C4-2B (cell line): ENCODE results near the gene CRACDL.

Experiments used
- ZFX ChIP-seq: fragments of 450-650 bp; IDR thresholded peaks from 2 replicates; pipeline ENCODE4 v1.6.1; 2017
- TF ChIP-seq, protein P1 (sequence below): fragments of 450-650 bp; conservative IDR thresholded peaks from 2 replicates; pipeline ENCODE4 v1.5.1; 2017; ENCODE audit warnings: mild to moderate bottlenecking

DNA sequence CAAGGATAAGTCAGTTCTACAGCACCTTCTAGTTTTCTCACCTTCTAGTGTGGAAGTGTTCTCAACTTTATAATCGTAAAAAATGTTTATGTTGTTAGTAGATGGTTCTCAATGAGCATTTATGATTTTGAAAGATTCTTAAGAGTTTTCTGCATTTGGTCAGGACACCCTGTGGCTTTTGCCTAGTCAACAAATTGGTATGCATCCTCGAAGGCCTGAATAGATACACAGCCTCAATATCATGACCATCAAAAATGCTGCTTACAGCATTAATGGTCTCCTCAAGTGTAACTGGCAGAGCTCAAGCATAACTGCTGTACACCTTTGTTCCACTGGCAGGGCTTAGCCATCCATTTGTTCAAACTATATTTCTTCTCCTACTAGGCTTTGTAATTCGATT, 96.7 kb downstream of the CRACDL start:
- TF ChIP-seq, protein P1, sequence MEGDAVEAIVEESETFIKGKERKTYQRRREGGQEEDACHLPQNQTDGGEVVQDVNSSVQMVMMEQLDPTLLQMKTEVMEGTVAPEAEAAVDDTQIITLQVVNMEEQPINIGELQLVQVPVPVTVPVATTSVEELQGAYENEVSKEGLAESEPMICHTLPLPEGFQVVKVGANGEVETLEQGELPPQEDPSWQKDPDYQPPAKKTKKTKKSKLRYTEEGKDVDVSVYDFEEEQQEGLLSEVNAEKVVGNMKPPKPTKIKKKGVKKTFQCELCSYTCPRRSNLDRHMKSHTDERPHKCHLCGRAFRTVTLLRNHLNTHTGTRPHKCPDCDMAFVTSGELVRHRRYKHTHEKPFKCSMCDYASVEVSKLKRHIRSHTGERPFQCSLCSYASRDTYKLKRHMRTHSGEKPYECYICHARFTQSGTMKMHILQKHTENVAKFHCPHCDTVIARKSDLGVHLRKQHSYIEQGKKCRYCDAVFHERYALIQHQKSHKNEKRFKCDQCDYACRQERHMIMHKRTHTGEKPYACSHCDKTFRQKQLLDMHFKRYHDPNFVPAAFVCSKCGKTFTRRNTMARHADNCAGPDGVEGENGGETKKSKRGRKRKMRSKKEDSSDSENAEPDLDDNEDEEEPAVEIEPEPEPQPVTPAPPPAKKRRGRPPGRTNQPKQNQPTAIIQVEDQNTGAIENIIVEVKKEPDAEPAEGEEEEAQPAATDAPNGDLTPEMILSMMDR: no peak
- TF ChIP-seq ZFX: no peak
